ENCODE measurements around the gene NNT. TPM values are rescaled to one million over a fixed set of nuclear protein-coding genes. Genes with fewer than 3 reads are reported as not detected.
"Not testable (repeated sequence)": the region's sequence is repeated elsewhere in the genome, so short reads cannot be mapped to it uniquely, and the experiment has no call there.

The NNT gene
- total and polyA plus RNA-seq, 3 experiments from 2014 or later = 43.5 to 87.3 (median 79.7) TPM

DNA sequence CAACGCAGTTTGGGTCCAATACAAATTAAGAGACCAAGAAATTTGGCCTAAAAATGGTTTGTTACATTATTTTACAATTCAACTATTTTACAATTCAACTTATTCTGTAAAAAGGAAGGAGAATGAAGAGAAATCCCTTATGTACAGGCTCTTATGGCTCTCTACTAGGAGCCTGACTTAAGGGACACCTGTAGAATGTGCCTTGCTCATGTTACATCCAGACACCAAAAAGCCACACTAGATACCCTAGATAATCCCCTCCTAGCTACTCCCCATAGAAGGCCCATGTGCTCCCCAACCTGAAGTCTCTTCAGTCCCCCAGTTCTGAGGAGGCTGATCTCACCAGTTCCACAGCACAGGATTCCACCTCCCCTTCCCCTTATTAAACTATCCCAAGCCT, 14.1 kb upstream of the NNT start:
- no peak overlapping the region for H3K4me3 ChIP-seq (ENCODE audit: low read length)
- Mint-ChIP-seq H3K4me3 (no peak overlapping the region), H3K27ac (no peak overlapping the region), H3K36me3 (peaks cover 0 to 10% (median 5%) of the 10 kb centered on the region in 3 donors), H3K9me3 (no peaks in the 10 kb centered on the region), H3K4me1 (no peaks in the 10 kb centered on the region), H3K27me3 (no peaks in the 10 kb centered on the region)
- ChIA-PET POLR2A (no interaction called here), CTCF (no interaction called here)
- H3K27me3 ChIP-seq (ENCODE audit: insufficient read depth, low read length, poor library complexity, severe bottlenecking) = no peaks in the 10 kb centered on the region
- H3K9me3 ChIP-seq (ENCODE audit: low read length) = no peaks in the 10 kb centered on the region
- H3K36me3 ChIP-seq (ENCODE audit: insufficient read depth, low read length) = no peaks in the 10 kb centered on the region
- no peaks in the 10 kb centered on the region for H3K4me1 ChIP-seq (ENCODE audit: insufficient read depth, low read length)
- H3K27ac ChIP-seq (ENCODE audit: low read depth, low read length) = no peak overlapping the region
- DNase-seq = no peak

DNA sequence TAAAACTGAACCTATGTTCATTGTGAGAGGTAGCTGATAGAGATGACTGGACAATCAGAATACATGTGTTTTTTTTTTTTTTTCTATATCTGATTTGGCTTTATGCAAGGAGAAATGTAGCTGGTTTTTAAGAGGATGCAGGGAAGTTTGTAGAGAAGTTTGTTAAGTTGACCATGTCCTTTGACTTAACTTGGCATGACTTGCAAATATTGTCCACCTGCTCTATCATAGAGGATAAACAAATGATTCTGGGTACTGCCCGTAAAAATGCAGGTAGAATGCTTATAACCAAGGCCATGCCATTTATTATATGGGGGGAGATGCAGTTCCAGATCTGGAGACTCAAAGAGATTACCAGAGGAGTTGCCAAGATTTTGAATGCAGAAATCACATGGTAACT, 13.7 kb upstream of the NNT start:
- no peaks in the 10 kb centered on the region for H3K36me3 ChIP-seq (ENCODE audit: insufficient read depth, low read length)
- Mint-ChIP-seq H3K4me1 (no peaks in the 10 kb centered on the region), H3K4me3 (no peak overlapping the region), H3K27me3 (no peaks in the 10 kb centered on the region), H3K9me3 (no peaks in the 10 kb centered on the region), H3K36me3 (peaks cover 0 to 10% (median 5%) of the 10 kb centered on the region in 3 donors), H3K27ac (no peak overlapping the region)
- DNase-seq = no peak
- ChIA-PET CTCF (no interaction called here), POLR2A (no interaction called here)
- no peak overlapping the region for H3K27ac ChIP-seq (ENCODE audit: low read depth, low read length)
- H3K4me1 ChIP-seq (ENCODE audit: insufficient read depth, low read length) = no peaks in the 10 kb centered on the region
- H3K9me3 ChIP-seq (ENCODE audit: low read length) = no peaks in the 10 kb centered on the region
- no peak overlapping the region for H3K4me3 ChIP-seq (ENCODE audit: low read length)
- no peaks in the 10 kb centered on the region for H3K27me3 ChIP-seq (ENCODE audit: insufficient read depth, low read length, poor library complexity, severe bottlenecking)

DNA sequence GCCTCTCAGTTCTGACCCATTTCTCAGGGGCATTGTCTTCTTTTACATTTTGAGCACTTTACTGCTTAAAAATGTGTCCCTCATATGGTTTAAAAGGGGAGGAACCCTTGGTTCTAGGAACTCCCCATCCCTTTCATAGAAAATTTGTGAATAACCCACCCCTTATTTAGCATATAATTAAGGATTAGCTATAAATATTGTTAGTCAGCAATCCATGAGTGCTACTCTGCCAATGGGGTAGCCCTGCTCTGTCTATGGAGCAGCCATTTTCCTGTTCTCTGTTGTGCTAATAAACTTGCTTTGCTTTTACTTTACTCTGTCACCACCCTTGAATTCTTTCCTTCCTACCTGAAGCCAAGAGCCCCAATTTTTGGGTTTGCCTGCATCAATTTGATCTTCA, 12.3 kb upstream of the NNT start:
- Mint-ChIP-seq H3K36me3 (peaks cover 0 to 10% (median 5%) of the 10 kb centered on the region in 3 donors), H3K4me3 (no peak overlapping the region), H3K9me3 (no peaks in the 10 kb centered on the region), H3K27ac (no peak overlapping the region), H3K27me3 (no peaks in the 10 kb centered on the region), H3K4me1 (no peaks in the 10 kb centered on the region)
- H3K27me3 ChIP-seq (ENCODE audit: insufficient read depth, low read length, poor library complexity, severe bottlenecking) = no peaks in the 10 kb centered on the region
- no peak overlapping the region for H3K4me3 ChIP-seq (ENCODE audit: low read length)
- POLR2A ChIA-PET = no interaction called here
- no peaks in the 10 kb centered on the region for H3K36me3 ChIP-seq (ENCODE audit: insufficient read depth, low read length)
- H3K4me1 ChIP-seq (ENCODE audit: insufficient read depth, low read length) = no peaks in the 10 kb centered on the region
- no peak for DNase-seq
- H3K9me3 ChIP-seq (ENCODE audit: low read length) = no peaks in the 10 kb centered on the region
- CTCF ChIA-PET = interaction anchor here (0.6 to 1.1 kb wide), 3 partner anchors 12 to 28 kb away, joined by 3 to 4 read pairs (median 3); partner anchors contain the start of gene NNT
- no peak overlapping the region for H3K27ac ChIP-seq (ENCODE audit: low read depth, low read length)

DNA sequence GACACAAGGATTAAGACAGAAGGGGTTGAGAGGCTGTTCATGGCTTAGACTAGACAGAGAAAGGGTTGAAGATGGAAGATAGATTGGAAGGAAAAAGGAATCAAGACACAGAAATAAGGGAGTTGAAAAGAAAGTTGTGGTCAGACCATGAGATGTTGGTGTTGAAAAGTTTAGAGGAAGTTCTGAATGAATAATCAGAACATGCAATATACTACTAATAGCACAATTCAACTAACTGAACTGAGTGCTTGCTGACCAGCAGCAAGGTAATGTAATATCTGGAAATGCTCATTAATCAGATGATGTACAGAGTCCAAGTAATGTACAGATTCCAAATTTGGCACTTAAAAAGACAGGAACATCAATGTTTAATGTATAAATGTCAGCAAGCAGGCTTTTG, 10.6 kb upstream of the NNT start:
- H3K4me3 ChIP-seq (ENCODE audit: low read length) = no peak overlapping the region
- no peaks in the 10 kb centered on the region for H3K9me3 ChIP-seq (ENCODE audit: low read length)
- H3K4me1 ChIP-seq (ENCODE audit: insufficient read depth, low read length) = no peaks in the 10 kb centered on the region
- Mint-ChIP-seq H3K27ac (no peak overlapping the region), H3K4me3 (no peak overlapping the region), H3K4me1 (peaks cover 0 to 1% (median 0%) of the 10 kb centered on the region in 3 donors), H3K36me3 (peaks cover 0 to 6% (median 5%) of the 10 kb centered on the region in 3 donors), H3K27me3 (no peaks in the 10 kb centered on the region), H3K9me3 (no peaks in the 10 kb centered on the region)
- no peak overlapping the region for H3K27ac ChIP-seq (ENCODE audit: low read depth, low read length)
- no peaks in the 10 kb centered on the region for H3K27me3 ChIP-seq (ENCODE audit: insufficient read depth, low read length, poor library complexity, severe bottlenecking)
- no peaks in the 10 kb centered on the region for H3K36me3 ChIP-seq (ENCODE audit: insufficient read depth, low read length)
- no peak for DNase-seq
- CTCF ChIA-PET = no interaction called here
- POLR2A ChIA-PET = no interaction called here

DNA sequence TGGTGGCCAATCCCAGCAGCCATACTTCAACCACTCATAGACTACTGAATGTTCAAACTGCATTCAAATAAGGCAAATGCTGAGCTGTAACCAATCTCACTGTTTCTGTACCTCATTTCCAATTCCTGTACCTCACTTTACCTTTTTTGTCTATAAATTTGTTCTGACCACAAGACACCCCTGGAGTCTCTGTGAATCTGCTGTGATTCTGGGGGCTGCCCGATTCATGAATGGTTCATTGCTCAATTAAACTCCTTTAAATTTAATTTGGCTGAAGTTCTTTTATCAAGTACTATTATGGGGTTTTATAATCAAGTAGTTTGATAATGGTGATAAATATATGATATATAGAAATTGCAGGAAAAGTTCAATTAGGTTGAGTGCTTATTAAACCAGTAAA, 4.1 kb upstream of the NNT start:
- H3K4me1 ChIP-seq (ENCODE audit: insufficient read depth, low read length) = peaks cover 20% of the 10 kb centered on the region
- DNase-seq; H3K4me3 ChIP-seq (ENCODE audit: low read length); POLR2A ChIA-PET; H3K27ac ChIP-seq (ENCODE audit: low read depth, low read length); H3K9me3 Mint-ChIP-seq; H3K9me3 ChIP-seq (ENCODE audit: low read length); H3K27me3 ChIP-seq (ENCODE audit: insufficient read depth, low read length, poor library complexity, severe bottlenecking); H3K27ac Mint-ChIP-seq; H3K27me3 Mint-ChIP-seq; CTCF ChIA-PET; H3K4me3 Mint-ChIP-seq; H3K36me3 ChIP-seq (ENCODE audit: insufficient read depth, low read length): not testable (repeated sequence)
- peaks cover 31 to 40% (median 40%) of the 10 kb centered on the region in 3 donors for H3K4me1 Mint-ChIP-seq
- H3K36me3 Mint-ChIP-seq = peaks cover 0 to 20% (median 0%) of the 10 kb centered on the region in 3 donors

DNA sequence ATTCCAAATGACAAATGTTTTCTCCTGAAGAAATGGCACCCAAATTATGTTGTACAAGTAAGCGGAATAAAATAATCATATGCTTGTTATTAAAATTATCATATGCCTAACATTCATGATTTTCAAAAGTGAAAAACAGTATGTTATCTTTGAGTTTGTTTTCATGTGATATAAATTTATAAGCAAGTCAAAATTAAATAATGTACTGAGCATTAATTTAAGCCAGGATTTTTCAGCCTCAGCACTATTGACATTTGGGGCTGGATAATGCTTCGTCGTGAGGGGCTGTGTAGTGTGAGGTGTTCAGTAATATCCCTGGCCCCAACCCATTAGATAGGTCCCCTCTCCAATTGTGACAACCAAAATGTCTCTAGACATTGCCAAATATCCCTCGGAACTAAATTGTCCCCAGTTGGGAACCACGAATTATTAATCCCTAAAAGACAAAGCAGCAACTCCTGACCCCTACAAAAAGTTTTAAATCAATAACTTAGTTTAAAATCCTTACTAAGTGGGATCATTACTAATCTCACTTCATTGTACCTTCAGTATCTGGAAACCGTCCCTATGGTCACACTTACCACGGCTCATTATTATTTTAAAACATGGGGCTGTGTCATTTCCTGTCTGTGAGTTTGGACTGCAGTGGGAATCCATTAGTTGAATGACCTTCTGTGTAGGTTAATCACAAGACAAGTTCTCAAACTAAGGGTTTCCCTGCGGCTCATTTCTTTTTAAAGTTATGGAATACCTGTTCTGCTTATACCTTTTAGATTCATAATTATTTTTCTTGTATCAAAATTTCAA, 1.3 kb upstream of the NNT start:
- Mint-ChIP-seq H3K4me1 (peaks cover 49 to 63% (median 54%) of the 10 kb centered on the region in 3 donors), H3K4me3 (peak overlapping the region; percentile 90 to 98 (median 91)), H3K36me3 (peaks cover 3 to 28% (median 5%) of the 10 kb centered on the region in 3 donors), H3K9me3 (no peaks in the 10 kb centered on the region), H3K27ac (peak overlapping the region; percentile 89 to 99 (median 94)), H3K27me3 (peaks cover 0 to 2% of the 10 kb centered on the region in 2 donors)
- peak overlapping the region; percentile 97 for H3K4me3 ChIP-seq (ENCODE audit: low read length)
- DNase-seq = no peak
- H3K27me3 ChIP-seq (ENCODE audit: insufficient read depth, low read length, poor library complexity, severe bottlenecking) = no peaks in the 10 kb centered on the region
- peaks cover 32% of the 10 kb centered on the region for H3K4me1 ChIP-seq (ENCODE audit: insufficient read depth, low read length)
- ChIA-PET POLR2A (interaction anchor here (1.2 to 2.4 kb wide), 4 partner anchors 46 to 537 kb away, joined by 3 to 33 read pairs (median 6); partner anchors contain the start of gene TMEM267), CTCF (interaction anchor here (0.8 to 3.2 kb wide), 5 partner anchors 10 to 288 kb away, joined by 3 to 22 read pairs (median 4); partner anchors contain the start of genes HMGCS1 and TMEM267)
- H3K27ac ChIP-seq (ENCODE audit: low read depth, low read length) = peak overlapping the region; percentile 87
- H3K36me3 ChIP-seq (ENCODE audit: insufficient read depth, low read length) = no peaks in the 10 kb centered on the region
- H3K9me3 ChIP-seq (ENCODE audit: low read length) = no peaks in the 10 kb centered on the region

DNA sequence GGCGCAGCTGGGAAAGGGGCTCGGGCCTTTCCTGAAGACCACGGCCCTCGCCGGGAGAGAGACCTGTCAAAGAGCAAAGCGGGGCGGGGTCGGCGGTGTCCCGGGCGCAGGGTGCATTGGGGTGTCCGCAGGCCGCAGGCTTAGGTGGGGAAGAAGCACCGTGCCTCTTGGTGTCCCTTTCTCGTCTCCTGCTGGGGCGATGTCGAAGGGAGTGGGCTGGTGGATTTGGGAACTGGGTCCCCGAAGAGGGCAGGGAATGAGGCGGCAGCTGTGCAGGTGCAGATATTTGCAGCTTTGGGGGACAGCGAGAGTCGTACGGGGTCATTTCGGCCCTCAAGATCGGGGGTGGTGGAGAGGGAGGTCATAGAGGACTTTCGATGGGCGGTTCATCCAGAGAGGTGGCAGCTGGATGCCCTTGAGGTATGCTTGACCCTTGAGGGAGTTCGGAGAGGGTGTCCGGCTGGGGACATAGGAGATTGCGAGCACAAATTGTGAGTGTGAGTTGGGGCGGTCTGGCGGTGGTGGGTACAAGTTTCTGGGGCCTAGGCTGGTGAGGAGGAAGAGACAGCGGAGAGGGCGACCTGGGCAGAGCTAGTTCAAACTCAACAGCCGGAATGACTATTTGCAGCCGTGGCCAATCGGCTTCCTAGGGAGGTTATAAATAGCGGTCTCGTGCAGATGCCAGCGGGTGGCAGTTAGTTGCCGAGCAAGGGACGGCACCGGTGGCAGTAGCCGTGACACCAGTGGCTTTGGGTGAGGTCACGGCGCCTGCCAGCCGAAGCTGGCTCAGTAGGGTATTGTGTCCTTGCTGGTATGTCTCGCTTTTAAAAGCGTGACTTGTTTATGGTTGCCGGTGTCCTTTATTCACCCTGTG, 601 bp downstream of the NNT start:
- H3K4me3 Mint-ChIP-seq = peak overlapping the region; percentile 90 to 98 (median 91)
- H3K9me3 Mint-ChIP-seq = no peaks in the 10 kb centered on the region
- DNase-seq = peak; percentile 58 to 85 (median 70)
- Histone ChIP-seq H3K4me1 (ENCODE audit: insufficient read depth, low read length) (peaks cover 32% of the 10 kb centered on the region), H3K27ac (ENCODE audit: low read depth, low read length) (peak overlapping the region; percentile 87), H3K4me3 (ENCODE audit: low read length) (peak overlapping the region; percentile 97), H3K36me3 (ENCODE audit: insufficient read depth, low read length) (no peaks in the 10 kb centered on the region), H3K27me3 (ENCODE audit: insufficient read depth, low read length, poor library complexity, severe bottlenecking) (no peaks in the 10 kb centered on the region), H3K9me3 (ENCODE audit: low read length) (no peaks in the 10 kb centered on the region)
- ChIA-PET POLR2A (interaction anchor here (0.6 to 2.4 kb wide), 13 partner anchors 46 to 1699 kb away, joined by 3 to 33 read pairs (median 4); partner anchors contain the start of genes HMGCS1, RIMOC1, TMEM267 and ZNF131), CTCF (interaction anchor here (0.8 to 3.2 kb wide), 5 partner anchors 12 to 119 kb away, joined by 3 to 22 read pairs (median 4); partner anchors contain the start of gene TMEM267)
- H3K4me1 Mint-ChIP-seq = peaks cover 53 to 70% (median 60%) of the 10 kb centered on the region in 3 donors
- H3K36me3 Mint-ChIP-seq = peaks cover 5 to 37% (median 9%) of the 10 kb centered on the region in 3 donors
- no peaks in the 10 kb centered on the region for H3K27me3 Mint-ChIP-seq
- peak overlapping the region; percentile 88 to 97 (median 94) for H3K27ac Mint-ChIP-seq

Data from CD8-positive, alpha-beta memory T cell (primary cell).